NB4 (cell line): Measurements from ENCODE around the gene MACROD2.

Experiments
- DNase-seq: peaks from one replicate; pipeline ENCODE4 v3.0.0; 2010; ENCODE audit warnings: low read depth
- H3K4me3 ChIP-seq: one replicate; pipeline ENCODE4 v1.5.1; 2011; ENCODE audit warnings: mild to moderate bottlenecking, low read depth, low read length, moderate library complexity
- MYC ChIP-seq: IDR thresholded peaks from 2 replicates; pipeline ENCODE4 v1.6.1; 2011; ENCODE audit warnings: low read depth, low read length
- POLR2A ChIP-seq: IDR thresholded peaks from 2 replicates; pipeline ENCODE4 v1.6.1; 2011; ENCODE audit warnings: mild to moderate bottlenecking; ENCODE audit not compliant: insufficient read length; ENCODE audit errors: extremely low read depth
- TF ChIP-seq, protein P1 (sequence below): IDR thresholded peaks from one replicate; pipeline ENCODE4 v1.5.1; 2012; ENCODE audit warnings: low read depth, low read length
- TF ChIP-seq, protein P2 (sequence below): IDR thresholded peaks from 2 replicates; pipeline ENCODE4 v1.6.1; 2011; ENCODE audit warnings: low read depth, low read length

The MACROD2 gene

DNA sequence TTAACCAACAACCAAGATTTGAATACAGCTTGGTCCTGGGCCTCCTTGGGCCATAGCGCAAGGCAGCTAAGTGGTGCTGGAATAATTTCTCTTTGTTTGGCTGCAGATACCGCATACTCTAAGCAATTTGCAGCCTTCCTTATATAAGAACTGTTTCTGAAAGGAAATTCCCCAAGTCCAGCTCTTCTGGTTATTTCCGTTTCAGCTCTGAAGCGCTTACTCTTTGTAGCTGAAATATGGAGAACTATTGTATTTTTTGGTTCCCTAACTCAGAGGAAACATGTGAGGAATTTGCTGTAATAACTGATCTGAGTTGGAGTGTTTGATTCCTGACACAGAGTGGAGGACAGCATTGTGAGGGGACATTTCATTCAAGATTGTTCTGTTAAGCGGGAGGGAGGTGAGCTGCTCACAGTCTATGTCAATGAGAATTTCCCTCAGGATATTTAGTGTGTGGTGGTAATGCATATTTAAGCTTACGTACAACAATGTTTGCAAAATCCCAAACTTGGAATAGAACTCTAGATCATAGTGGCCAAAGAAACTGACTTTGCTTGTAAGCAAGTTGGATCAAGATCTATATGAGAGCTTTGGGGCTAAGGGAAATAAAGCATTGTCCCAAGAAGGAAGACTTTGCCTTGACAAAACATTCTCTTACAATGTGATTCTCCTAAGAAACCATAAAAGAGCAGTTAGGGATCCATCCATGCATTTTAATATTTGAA lies 918.7 kb downstream of the MACROD2 start:
- DNase-seq, result no peak
- no peak for TF ChIP-seq MYC
- no peak for TF ChIP-seq POLR2A
- TF ChIP-seq, protein P1, sequence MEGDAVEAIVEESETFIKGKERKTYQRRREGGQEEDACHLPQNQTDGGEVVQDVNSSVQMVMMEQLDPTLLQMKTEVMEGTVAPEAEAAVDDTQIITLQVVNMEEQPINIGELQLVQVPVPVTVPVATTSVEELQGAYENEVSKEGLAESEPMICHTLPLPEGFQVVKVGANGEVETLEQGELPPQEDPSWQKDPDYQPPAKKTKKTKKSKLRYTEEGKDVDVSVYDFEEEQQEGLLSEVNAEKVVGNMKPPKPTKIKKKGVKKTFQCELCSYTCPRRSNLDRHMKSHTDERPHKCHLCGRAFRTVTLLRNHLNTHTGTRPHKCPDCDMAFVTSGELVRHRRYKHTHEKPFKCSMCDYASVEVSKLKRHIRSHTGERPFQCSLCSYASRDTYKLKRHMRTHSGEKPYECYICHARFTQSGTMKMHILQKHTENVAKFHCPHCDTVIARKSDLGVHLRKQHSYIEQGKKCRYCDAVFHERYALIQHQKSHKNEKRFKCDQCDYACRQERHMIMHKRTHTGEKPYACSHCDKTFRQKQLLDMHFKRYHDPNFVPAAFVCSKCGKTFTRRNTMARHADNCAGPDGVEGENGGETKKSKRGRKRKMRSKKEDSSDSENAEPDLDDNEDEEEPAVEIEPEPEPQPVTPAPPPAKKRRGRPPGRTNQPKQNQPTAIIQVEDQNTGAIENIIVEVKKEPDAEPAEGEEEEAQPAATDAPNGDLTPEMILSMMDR, result no peak
- TF ChIP-seq, protein P2, sequence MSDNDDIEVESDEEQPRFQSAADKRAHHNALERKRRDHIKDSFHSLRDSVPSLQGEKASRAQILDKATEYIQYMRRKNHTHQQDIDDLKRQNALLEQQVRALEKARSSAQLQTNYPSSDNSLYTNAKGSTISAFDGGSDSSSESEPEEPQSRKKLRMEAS, result no peak
- H3K4me3 ChIP-seq, result no peak overlapping the region

DNA sequence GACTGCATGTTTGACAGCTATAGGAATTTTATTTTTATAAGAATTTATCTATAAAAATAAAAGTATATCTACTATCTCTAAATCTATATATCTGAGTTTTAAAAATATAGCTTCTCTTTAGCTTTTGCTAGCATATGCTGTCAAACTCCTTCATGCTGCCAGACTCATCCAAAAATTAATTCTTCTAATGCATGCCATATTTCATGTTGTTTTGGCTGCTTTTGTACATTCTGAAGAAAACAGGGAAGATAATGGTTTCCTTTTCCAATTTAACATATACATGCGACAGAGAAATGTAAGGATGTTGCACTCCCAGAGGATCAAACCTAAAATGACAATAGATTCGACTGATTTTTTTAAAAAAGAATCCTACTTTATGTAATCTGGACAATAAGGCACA lies 919.3 kb downstream of the MACROD2 start:
- TF ChIP-seq, protein P2, result no peak
- TF ChIP-seq, protein P1, result no peak
- DNase-seq, result no peak
- no peak overlapping the region for H3K4me3 ChIP-seq

DNA sequence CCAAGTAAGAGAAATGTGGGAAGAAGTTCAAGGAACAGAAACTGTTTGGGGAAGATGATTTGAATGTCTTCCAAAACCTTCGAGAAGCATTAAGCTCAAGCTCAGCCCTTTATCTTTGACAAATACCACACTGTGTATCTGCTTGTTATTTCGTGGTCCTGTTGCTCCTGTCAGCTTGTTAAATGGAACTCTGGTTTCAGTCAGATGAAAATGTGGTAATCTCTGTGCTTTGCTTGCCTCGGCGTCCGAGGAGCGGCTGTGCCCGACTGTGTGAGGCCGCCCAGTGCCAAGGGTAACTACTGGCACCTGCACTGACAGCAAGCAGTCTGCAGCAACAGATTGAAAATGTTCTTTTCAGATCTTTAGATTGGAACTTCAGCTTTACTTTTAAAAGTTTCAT lies 920.0 kb downstream of the MACROD2 start:
- H3K4me3 ChIP-seq, result no peak overlapping the region
- DNase-seq, result no peak
- TF ChIP-seq, protein P1, result no peak
- TF ChIP-seq, protein P2, result no peak
- TF ChIP-seq MYC (no peak), POLR2A (no peak)

DNA sequence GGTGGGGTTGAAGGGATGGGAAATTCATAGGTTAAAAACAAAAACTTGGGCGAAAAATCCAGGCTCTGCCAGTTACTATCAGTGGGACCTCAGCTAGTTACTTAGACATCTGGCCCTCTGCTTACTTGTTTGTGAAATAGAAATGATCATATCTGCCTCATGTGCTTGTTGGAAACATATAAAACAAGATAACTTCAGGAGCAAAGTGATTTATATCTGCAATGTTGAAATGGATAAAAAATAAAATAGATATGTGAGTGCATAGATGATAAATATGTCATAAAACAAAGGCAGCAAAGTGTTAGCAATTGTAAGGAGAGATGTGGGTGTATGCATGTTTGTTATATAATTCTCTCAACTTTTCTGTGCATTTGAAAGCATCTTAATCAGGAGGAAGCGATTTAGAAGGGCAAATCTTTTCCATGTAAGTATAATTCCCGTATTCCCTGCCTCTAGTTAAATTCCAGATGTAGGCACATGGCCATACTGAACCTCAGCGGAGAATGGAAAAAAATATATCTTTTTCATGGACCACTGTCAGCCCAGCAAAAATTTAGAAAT lies 921.1 kb downstream of the MACROD2 start:
- TF ChIP-seq, protein P1, result no peak
- no peak for TF ChIP-seq MYC
- no peak for TF ChIP-seq POLR2A
- TF ChIP-seq, protein P2, result no peak
- no peak for DNase-seq
- no peak overlapping the region for H3K4me3 ChIP-seq

DNA sequence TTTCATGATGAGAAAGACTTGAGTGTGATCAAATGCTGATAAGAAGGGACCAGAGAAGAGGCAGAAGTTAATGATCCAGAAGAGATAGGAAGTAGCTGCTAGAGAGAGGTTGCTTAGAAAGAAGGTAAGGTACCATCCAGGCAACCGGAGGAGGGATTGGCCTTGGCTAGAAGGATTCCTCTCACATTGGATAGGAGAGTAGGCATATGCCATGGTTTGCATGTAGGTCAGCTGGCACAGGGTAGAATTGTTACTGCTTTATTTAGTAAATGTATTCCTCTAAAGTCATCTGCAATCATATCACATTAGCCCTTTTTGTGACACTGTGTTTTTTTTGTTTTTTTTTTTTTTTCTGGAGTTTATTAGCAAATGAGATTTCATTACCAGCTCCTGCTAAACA lies 923.0 kb downstream of the MACROD2 start:
- no peak overlapping the region for H3K4me3 ChIP-seq
- no peak for DNase-seq
- no peak for TF ChIP-seq MYC
- TF ChIP-seq, protein P2, result no peak
- TF ChIP-seq, protein P1, result no peak
- no peak for TF ChIP-seq POLR2A
